Measurements from ENCODE around the gene DGCR8.

Gene DGCR8

DNA sequence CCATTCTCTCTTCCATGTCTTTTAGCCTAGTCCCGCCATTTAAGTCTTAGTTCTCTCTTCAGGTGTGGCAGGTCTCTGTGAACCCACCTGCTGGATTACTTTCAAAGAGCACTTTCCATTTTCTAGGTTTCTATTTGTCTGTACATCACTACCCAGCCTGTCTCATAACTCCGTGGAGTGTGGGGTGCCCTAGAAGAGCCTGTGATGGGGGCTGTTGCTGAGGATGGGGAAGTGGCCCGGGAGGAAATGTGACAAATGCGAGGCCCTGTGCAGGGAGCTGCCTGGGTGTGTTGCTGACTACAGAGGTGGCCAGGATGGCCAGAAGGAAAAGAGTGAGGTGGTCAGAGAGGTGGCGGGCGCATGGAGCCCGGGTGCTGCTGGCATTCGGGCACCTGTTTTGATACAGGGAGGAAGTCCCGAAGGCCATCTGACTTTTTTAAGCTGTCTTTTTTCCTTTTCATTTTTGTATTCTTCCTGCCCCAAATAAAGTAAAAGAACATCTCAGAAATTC lies 10.7 kb downstream of the DGCR8 start:
- DNase-seq: no peak

DNA sequence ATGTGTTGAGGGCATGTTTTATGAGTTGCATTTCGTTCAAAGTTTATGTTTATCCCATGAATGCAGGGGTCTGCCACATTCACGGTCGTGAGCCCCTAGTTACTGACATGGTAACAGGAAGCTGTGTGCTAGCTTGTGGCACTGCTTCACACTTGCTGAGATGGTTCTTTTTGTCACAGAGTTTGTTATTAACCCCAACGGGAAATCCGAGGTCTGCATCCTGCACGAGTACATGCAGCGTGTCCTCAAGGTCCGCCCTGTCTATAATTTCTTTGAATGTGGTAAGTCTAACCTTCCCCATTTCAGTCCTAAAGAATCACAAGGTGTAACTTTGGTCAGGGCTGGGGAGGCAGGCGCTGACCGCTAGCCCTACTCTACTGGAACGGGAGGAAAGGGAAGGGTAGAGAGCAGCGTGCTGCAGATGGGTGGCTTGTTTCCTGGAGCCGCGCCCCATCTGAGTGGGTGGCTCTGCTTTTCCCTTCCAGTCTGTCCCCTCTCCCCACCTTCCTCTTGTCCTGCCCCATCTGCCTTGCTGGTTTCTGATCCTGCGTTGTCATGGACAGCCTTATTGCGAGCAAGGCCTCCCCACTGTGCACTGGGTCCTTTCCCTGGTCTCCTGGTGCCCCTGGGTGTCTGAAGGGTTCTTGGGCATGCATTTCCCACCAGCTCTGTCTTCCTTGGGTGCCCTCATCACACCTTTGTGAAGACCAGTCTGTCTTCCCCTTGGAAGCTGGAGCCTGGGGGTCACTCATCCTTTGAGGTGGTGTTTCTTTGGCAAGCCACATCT lies 11.8 kb downstream of the DGCR8 start:
- no peak for DNase-seq

DNA sequence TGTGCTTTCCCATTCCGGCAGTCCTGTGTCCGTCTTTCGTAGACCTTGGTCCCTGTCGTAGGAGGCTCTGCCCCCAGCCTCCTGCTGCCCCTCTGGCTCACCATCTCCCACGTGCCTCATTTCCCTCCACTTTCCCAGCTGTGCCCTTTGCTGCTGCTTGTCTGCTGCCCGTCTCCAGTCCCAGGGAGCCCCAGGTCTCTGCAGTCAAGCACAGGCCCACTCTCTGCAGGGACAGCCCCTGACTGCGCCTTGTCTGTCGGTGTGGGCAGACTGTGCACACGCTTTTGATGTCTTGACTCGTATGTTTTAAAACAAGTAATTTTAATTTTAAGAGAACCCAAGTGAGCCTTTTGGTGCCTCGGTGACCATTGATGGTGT lies 12.4 kb downstream of the DGCR8 start:
- DNase-seq: no peak

DNA sequence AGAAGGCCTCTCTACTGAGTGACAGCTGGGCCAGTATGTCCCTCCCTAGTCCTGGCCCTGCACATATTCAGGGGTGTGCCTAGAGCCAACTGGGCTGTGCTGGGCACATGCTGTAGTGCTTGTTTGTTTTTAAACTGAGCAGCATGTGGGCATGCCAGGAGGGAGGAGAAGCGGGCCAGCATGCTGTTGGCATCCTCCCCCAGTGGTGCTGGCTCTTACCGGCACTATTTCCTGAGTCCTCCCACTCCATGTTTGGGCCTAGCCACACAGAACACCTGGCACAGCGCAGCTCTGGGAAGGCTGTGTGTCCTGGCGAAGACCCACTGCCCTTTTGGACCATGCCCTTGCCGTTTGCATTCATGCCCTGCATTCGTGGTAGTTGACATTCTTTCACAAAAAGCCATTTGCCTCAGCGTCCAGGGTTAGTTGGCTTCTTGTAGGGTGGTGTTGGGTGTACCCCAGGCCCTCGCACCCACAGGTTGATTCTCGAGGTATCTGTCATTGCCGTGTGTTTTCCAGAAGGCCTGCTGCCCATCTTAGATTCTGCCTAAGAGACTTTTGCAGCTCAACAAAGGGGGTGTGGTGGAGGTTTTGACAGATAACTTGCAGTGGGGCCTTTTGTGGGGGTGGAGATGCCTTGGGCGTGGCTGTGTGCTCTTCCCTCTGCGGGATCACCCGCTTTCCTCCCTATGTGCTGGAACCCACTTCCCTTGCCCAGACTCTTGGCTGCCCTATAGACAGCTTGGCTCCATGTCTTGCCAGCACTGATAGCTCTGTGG lies 13.6 kb downstream of the DGCR8 start:
- no peak for DNase-seq

DNA sequence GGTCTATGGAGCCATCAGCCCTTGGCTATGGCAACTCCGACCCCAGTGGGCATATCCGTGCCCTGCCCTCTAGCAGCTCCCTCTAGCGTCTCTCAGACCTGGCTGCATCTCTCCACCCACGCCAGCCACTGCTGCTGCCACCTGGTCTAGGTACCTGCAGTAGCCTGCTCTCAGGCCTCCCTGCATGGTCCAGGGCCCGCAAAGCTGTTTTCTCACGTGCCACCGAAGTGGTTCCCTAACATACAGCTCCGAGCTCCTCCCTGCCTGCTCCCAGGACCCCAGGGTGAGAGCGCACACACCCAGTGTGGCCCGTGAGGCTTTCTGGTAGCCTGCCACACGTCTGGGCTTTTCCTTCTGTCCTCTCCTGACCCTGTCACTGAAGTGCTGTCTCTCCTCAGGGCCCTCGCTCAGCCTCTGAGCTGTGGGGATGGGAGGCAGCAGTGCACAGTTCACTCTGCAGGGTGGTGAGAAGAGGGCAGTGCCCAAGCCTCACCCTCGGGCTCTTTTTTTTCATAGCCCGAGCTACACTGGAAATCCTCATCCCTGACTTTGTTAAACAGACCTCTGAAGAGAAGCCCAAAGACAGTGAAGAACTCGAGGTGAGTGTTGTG lies 14.3 kb downstream of the DGCR8 start:
- no peak for DNase-seq

GRCh38 chr22:20095521-20095920 lies 15.5 kb downstream of the DGCR8 start:
- DNase-seq: no peak

GRCh38 chr22:20096574-20097420 lies 16.8 kb downstream of the DGCR8 start:
- no peak for DNase-seq

GRCh38 chr22:20099099-20099711 lies 19.2 kb downstream of the DGCR8 start:
- DNase-seq: no peak

DNA sequence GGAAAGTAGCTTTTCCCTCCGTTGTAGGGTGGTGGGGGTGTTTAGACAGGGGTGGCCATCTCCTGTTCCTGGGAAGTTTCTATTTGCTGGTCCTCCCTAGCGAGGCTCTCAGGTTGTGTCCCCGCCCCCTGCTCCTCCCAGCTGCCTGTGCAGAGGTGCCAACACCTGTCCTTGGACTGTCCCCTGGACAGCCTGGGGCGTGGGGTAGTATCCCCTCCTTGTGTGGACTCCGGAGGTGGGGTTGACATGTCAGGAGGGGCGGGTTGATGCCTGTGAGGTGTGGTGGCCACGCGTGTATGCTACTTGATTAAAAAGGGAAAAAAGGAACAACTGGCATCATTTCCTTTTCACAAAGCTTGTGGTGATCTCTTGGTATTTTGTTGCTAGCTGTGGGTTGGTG lies 21.6 kb downstream of the DGCR8 start:
- no peak for DNase-seq

GRCh38 chr22:20102203-20102780 lies 22.3 kb downstream of the DGCR8 start:
- no peak for DNase-seq

DNA sequence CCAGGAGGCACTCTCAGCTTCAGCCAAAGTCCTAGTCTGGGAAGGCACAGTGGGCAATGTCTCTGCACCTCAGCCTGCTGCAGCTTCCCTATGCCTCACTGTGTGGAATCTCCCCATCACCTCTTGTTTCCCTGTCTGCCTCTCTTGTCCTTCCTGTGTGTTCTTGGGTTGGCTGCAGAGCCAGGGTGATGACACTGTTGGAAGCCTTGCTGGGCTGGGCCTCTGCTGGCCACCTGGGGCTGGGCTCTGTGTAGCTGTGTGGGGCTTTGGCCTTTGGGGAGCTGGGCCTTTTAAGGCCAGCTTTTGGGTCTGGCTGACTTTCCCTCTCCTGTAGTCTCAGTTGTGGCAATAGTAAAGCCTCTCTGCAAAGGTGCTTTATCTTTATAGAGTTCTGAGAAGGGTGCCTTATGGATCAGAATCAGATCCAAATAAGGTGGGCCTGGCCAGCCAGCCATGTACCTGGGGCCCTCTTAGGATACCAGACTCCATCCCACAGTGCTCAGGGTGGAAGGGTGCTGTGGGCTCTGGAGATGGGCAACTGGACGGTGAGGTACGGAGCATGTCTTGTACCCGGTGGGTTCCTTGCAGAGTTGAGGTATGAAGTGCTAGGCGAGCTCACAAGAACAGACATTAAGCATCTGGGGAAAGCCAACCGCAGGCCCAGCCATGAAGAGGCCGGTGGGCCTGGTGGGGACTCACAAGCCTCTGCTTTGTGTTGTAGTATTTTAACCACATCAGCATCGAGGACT lies 25.6 kb downstream of the DGCR8 start:
- no peak for DNase-seq

DNA sequence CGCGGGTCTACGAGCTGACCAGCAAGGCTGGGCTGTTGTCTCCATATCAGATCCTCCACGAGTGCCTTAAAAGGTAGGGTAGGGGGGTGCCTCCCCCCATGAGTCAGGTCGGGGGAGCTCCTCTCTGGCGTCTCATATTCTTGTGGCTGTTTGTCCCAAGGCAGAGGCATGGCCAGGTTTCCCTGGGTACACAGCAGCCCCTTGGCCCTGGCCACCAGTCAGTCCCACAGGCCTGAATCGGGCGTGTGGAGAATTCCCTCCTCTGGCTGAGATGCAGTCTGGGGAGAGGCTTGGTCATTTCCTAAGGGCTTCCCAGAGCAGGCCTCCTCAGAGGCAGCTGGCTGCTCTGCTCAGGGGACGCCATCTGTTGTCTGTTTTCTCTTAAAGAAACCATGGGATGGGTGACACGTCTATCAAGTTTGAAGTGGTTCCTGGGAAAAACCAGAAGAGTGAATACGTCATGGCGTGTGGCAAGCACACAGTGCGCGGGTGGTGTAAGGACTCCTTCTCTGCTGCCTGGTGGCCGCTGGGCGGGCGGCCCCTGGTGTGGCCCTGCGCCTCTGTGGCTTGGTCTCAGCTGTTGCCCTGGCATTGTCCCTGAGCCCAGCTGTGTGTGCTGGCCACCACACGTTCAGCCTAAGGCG lies 26.3 kb downstream of the DGCR8 start:
- no peak for DNase-seq

GRCh38 chr22:20106849-20107237 lies 26.8 kb downstream of the DGCR8 start:
- DNase-seq: no peak

- DNase-seq: no peak
Observed at GRCh38 chr22:20107471-20107901, 27.4 kb downstream of the DGCR8 start.

- DNase-seq: no peak
Observed at GRCh38 chr22:20107951-20108756, 28.1 kb downstream of the DGCR8 start.

DNA sequence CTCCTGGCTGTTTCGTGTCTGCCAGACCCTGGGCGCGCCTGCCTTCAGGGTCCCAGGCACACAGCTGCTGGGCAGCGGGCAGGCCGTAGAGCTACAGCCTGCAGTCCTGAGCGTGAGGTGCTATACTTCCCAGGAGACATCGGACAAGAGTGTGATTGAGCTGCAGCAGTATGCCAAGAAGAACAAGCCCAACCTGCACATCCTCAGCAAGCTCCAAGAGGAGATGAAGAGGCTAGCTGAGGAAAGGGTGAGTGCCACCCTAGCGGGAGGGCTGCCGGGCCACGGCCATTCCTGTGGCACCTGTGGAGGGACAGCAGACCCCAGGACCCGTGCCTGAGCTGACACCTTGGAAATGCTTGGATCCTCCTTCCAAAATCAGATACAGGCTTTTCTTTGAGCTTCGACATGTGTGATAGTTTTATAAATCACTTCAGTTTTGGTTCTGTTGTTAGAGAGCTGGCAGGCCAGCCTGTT lies 28.8 kb downstream of the DGCR8 start:
- DNase-seq: no peak

DNA sequence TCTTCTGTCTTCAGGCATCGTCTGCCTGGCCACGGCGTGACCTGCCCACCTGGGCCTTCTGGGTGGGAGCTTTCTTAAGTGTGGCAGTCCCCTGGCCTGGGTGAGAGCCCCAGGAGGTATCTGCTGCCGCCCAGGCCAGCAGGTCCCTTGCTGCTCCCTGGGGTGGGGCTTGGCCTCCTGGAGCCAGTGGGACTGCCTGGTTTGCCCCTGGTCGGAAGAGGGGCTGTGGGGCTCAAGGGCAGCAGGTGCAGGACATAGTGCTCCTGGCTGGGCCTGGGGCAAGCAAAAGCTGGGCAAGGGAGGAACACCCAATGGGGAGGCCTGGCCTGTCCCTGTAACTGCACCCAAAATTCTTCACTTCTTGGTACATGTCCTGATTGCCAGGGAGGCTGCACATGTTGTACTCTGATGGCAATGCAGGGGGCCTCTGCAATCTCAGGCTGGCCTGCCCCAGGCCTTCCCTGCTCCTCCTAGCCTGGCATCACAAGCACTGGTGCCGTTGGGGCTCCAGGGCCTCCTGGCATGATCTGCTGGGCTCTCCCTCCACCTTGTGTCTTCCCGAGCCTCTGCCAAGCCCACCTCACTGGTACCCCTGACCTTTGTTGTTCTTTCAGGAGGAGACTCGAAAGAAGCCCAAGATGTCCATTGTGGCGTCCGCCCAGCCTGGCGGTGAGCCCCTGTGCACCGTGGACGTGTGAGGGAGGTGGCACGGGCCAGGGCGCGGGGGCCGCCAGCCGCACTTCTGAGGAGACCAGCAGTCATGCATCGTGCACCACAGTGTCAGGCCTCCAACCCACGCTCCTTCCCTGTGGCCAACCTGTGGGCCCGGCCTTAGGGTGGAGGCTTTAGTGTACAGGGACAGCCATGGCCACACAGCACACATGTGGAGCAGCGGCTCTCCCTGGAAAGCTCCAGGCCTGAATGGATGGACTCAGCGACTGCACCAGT lies 29.6 kb downstream of the DGCR8 start:
- DNase-seq: no peak

DNA sequence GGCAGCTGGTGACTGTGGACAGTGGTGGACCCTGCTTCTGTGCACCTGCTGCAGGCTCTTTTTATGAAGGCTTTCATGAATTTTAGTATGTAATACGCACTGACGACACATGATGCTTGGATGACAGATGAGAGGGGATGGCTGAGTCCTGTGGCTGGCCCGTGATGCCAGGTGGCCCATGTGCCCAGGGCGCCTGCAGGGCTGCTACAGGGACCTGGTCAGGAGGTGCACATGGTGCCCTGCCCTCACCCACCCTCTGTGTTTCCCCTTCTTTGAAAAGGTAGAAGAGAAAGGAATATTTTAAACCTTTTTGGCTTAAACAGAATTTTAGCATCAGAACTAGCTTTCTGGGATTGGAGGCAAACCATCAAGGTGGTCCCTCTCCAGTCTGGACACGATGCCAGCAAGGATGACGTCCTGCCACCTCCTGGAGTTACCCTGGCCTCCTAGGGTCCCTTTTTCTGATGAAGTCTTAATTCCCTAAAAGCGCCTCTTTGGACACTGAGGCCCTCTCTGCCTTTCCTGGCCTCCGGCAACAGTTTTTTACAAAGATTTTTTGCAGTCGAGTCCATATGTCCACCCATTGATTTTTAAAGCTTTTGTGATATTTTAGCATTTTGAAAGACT lies 30.4 kb downstream of the DGCR8 start:
- DNase-seq: no peak
